HG02571 (cell line): ENCODE data around the gene SMKR1.
"Not testable (repeated sequence)": the region's sequence is repeated elsewhere in the genome, so short reads cannot be mapped to it uniquely, and the experiment has no call there.

Experiments
- ATAC-seq: cut with Tn5 transposase; IDR thresholded peaks from one replicate; pipeline ENCODE4 v1.9.1; 2021; ENCODE audit warnings: mild to moderate bottlenecking, moderate library complexity; ENCODE audit not compliant: unreplicated experiment

Gene SMKR1

DNA sequence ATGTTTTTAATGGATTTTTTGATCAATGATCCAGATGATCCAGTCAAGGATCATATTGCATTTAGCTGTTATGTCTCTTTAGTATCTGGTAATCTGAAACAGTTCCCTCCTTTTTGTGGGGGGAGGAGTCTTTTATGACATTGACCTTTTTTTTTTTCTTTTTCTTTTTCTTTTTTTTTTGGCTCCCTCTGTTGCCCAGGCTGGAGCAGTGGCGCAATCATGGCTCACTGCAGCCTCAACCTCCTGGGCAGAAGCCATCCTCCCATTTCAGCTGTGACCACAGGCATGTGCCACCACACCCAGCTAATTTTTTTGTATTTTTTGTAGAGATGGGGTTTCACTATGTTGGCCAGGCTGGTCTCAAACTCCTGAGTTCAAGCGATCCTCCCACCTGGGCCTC, 22.1 kb downstream of the SMKR1 start:
- not testable (repeated sequence) for ATAC-seq

DNA sequence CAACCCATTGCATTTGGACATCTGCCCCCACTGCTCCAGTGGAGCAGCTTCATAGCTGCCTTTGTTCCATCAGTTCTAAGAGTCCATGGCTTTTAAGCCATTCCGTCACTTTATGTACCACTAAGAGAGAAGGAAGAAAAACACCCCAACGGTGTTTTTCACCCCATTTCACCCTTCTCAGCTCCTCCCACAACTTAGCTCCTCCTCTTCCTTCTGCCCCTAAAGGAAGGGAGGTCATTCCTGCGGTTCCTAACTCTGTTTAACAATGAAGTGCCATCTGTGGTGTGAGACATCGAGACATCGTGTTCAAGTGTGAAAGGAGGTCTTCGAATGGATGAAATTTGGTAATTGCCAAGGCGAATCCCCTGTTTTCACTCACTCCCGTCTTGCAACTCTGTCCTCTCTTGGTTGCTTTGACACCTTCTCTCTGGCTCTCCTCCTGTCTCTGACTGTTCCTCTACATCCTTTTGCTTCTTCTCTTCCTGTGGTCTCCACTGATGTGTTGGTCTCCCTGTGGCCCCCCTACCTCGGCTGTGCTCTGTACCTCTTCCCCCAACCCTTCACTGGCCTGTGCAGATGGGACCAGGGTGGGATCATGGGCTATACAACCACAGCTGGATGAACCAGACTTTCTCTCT, 23.0 kb downstream of the SMKR1 start:
- ATAC-seq: no peak

DNA sequence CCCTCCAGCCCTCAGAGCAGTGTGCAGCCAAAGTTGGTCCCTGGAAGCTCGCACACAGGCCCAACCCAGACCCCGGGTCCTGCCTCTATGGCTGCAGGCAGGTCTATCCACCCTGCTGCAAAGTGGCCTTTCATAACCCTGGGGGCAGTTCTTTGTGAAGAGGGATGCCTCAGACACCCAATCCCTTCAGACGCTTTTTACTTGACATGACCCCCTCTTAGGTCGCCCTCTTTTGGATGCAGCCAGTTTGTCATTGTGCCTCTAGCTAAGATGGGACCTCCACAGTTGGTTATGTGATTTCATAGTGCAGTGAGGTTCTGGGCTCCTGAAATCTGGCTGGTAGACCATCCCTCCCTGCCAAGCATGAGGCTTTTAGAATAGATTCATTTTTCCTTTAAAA, 27.3 kb downstream of the SMKR1 start:
- no peak for ATAC-seq

DNA sequence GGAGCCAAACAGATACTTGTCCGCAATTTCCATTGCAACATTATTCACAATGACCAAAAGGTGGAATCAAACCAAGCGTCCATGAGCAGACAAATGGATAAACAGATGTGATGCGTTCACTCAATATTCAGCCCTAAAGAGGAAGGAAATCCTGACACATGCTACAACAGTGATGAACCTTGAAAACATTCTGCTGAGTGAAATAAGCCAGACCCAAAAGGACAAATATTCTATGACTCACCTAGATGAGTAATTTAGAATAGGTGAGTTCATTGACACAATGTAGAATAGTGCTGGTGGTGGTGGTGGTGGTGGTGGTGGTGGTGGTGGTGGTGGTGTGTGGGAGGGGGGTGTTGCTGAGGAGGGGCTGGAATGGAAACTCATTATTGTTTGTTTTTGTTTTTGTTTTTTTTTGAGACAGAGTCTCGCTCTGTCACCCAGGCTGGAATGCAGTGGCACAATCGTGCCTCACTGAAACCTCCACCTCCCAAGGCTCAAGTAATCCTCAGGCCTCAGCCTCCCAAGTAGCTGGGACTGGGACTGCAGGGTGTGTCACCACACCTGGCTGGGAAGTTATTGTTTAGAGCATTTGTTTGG, 28.6 kb downstream of the SMKR1 start:
- no peak for ATAC-seq

DNA sequence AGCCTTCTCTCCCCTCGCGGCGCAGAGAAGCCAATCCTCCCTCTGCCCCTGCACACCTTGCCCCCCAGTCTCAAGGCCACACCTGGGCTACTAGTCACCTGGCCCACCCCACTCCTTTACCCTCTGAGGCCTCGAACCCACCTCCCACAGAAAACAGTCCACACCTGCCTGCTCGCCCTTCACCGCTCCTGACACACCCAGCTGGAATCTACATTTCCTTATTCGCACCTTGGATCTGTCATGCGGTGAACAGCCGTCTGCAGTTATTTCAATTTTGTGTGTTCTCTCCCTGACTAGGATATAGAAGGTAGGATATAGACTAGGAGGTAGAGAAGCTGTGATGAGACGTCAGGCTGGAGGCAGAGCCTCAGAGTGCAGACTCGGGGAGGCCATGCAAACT, 29.4 kb downstream of the SMKR1 start:
- ATAC-seq: no peak

DNA sequence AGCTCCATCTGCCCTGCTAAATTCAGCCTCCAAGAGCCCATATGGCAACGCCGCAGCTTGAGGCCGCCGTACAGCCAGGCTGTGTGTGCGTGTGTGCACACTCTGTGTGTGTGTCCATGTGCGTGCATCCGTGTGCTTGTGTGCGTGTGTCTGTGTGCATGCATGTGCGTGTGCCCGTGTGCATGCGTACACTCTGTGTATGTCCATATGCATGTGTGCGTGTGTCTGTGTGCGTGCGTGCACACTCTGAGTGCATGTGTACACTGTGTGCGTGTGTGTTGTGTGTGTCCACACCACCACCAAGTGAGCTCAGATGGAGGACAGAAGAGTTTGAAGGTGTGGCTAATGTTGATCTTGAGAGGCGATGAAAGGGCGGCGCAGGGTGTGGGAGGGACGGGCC, 30.0 kb downstream of the SMKR1 start:
- ATAC-seq: no peak

DNA sequence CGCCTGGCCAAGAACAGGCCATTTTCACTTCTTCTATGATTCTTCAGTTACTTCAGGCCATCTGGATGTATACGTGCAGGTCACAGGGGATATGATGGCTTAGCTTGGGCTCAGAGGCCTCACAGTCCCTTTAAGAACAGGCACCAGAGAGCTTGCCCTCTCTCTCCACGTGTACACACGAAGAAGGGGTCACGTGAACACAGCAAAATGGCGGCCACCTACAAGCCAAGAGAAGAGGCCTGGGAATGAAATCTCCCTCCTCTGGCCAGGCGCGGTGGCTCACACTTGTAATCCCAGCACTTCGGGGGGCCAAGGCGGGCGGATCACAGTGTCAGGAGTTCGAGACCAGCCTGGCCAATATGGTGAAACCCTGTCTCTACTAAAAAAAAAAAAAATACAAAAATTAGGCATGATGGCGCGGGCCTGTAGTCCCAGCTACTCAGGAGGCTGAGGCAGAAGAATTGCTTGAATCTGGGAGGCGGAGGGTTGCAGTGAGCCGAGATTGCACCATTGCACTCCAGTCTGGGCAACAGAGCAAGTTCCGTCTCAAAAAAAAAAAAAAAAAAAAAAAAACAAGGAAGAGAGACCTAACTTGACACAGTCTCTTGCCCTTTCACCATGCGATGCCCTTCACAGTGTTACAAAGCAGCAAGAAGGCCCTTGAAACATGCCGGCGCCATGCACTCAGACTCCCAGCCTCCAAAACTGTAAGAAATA, 32.4 kb downstream of the SMKR1 start:
- not testable (repeated sequence) for ATAC-seq

DNA sequence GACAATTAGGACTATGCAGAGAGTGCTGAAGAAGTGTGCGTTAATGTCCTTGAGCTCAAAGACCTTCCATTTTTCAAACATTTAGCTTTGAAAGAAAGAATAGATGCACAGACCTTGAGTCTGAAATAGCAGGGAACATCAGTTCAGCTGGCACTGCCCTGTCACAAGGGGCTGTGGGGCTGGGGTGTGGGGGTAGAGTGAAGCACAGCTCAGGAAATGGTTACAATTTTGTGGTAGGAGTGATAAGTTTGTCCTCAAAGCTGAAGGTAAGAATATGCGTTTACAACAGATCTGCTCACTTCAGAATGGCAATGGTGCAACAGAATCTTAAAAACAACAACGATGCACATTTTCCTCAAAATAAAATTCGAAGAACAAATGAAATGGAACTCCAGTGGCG, 33.6 kb downstream of the SMKR1 start:
- ATAC-seq: no peak

DNA sequence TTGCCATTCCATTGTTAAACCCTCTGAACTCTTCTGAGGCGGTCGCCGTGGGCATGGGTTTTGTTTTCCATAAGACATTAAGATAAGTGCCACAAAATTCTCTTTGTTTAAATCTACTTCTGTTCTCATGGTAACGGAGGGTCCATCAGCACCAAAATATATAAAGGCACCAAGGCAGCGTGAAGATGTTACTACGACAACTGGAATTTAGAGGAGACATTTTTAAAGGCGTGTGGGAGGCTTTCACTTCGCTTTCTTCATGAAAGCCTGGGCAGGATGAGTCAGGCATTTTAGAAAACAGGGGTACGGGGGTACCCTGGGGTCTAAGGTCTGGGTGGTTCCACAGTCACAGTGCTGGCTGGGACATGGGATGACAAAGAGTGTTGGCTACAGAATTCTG, 34.0 kb downstream of the SMKR1 start:
- no peak for ATAC-seq

DNA sequence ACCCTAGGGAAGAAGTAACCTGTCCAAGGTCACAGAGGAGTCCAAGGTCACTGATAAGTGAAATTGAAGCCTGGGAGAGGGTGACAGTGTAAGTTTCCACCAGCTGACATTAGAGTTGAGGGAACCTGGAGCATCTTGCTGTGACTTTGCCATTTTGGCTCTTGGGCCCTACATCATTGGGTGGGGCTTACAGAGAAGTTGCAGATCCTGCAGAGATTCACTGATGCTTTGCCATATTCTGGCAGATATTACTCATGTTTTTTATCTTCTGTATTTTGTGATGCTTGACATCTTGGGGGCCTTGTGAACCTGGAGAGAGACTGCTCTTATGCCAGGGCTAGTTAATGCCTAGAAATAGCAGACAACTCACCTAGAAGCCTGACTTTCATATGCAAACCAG, 36.5 kb downstream of the SMKR1 start:
- no peak for ATAC-seq

DNA sequence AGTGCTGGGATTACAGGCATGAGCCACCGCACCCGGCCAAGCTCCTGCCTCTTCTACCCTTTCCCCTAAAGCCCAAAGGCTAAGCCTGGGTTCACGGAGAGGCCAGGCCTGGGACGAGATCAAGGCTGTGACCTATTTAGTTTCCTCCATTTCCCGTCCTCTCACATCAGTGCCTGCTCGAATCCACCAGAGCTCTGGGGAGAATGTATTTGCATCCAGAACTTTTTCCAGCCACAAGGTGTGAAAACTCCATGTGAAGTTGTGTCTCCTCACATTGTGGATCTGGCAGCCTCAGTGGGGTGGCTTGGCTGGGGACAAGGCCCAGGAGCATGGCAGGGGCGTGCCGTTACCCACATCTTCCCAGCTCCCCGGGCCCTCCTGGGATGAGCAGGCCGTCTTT, 38.0 kb downstream of the SMKR1 start:
- no peak for ATAC-seq

DNA sequence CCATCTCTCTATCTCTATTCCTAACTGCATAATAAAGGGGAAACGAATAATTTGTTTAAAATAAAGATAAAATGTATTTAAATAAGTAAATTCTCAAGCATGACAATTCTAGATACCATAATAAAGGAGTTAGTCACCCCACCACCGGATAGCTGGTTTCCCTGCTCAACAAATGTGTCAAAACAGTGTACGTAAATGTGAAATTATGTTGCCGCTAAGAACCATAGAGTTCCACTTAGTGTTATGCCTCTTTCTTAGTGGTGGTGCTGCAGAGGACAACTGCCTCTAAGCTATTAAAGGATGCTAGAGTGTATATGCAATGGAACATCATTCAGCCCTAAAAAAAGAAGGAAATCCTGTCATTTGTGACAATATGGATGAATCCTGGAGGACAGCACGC, 42.4 kb downstream of the SMKR1 start:
- ATAC-seq: no peak

DNA sequence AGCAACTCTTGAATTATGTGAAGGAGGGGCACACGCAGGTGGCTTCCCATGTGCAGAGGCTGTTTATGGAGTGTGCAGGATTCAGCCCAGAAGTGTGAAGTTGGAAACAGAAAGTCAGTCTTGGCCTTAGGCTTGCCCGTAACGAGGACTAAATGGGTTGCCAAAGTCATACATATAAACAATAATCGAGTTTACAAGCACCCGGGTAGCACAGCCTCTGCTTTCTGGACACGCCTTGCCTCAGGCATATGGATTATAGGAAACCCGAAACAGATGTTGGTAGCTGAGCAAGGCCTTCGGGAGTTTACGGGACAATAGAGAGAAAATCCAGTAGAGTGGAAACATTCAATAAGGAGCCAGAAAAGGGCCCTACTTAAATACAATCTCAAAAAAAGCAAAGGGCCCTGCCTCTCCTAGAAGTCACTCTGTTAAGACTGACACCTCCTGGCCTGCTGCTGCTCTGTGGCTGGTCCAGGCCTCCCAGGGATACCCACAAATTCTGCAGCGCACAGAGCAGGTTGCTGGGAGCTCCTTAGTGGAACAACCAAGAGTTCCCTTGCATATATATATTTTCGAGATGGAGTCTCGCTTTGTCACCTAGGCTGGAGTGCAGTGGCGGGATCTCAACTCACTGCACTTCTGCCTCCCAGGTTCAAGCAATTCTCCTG, 48.5 kb downstream of the SMKR1 start:
- ATAC-seq: no peak

DNA sequence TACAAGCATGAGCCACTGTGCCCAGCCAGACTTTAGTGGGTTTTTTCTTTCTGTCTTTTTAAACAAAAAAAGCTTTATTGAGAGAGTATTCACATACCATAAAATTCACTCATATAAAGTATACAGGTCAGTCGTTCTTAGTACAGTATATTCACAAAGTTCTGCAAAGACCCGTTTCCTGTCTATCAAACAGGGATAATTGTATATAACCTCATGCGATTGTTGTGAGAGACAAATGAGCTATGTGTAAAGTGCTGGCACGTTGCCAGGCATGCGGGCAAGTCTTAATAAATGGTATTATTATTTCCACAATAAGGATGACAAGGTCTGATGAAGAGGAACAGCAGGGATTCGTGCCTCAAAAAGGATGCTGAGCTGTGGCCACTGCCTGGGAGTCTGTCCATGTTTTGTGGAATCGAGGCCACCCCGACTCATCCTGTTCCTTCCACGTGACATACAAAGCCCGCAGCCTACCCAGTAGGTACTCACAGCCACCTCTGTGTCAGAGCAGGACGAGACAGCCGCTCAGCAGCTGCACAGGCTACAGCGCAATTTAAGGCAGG, 51.6 kb downstream of the SMKR1 start:
- no peak for ATAC-seq

DNA sequence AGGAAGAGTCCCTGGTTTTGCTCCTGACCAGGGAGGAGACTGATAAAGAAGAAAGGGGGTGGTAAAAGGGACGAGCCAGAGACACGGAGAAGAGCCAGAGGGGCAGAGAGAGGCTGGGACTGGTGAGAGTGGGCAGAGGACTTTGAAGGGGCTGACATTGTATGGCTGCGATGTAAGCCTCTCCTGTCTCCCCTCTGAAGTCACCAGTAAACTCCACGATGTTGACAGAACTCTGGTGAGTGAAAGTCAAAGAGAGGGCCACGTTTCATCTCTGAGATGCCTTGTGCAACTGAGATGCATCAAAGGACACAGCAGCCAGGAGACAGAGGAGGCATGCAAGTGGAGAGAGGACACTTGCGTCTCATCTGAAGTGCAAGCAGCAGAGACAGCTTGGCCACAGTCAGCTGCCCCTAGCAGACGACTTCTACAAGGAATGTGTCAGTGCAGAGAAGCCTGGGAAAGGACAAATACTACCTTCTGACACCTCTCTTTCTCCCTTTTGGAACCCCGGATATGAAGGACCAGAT, 54.3 kb downstream of the SMKR1 start:
- ATAC-seq: no peak

DNA sequence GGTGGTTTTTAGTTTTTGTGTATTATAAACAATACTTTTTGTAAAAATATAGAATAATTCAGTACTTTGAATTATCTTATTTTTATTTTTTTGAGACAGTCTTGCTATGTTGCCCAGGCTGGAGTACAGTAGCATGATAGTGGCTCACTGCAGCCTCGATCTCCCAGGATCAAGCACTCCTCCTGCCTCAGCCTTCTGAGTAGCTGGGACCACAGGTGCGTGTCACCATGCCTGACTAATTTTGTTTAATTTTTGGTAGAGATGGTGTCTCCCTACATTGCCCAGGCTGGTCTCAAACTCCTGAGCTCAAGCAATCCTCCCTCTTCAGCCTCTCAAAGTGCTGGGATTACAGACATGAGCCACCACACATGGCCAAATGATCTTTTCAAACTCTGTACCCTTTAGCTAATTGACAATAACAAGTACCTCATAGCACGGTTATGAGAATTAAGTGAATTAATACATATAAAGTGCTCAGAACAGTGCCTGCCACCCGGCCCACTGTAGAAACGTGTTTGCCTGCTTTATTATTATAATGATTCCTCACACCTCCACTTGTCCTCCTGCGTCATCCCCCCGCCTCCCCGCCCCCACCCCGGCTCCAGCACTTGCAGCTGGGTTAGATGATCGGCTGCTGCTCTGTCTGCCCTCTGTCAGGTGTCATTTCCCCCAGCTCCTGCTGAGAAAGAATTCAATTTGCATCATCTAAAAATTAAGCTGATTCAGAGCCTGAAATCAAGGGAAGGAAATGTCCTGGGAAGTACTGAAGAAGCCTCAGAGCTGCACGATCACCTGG, 55.6 kb downstream of the SMKR1 start:
- ATAC-seq: no peak

DNA sequence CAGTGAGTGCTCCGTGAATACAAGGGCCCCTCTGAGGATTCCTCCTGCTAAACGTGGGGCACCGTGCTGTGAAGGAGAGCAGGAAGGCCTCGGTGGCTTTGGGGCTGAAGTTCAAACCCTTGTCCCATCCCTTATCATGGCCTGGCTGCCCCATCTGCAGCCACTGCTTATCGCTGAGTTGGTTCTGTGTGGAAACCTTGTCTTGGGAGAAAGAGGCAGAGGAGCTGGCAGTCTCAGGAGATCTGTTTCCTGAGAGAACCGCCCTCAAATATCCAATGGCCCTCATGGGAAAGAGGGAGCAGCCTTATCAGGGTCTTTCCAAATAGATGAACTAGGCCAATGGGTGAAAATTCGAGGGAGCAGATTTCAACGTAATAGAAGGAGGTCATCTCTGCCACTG, 57.2 kb downstream of the SMKR1 start:
- ATAC-seq: no peak

DNA sequence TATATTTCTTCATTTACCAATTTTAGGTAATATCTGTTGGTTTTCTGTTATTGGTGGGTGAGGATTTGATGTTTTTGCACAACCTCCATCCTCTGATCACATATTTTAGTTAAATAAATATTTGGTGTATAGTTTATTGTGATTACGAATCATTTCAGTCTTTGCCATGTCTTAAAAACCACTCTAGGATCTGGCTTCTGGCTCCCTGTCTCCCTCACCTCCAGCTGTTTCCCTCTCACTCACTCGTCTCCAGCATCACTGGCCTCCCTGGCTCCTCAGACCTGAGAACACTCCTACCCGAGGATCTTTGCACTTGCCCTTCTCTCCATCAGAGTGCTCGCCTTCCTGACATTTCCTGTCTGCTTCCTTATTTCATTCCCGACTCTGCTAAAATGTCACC, 58.5 kb downstream of the SMKR1 start:
- ATAC-seq: no peak

DNA sequence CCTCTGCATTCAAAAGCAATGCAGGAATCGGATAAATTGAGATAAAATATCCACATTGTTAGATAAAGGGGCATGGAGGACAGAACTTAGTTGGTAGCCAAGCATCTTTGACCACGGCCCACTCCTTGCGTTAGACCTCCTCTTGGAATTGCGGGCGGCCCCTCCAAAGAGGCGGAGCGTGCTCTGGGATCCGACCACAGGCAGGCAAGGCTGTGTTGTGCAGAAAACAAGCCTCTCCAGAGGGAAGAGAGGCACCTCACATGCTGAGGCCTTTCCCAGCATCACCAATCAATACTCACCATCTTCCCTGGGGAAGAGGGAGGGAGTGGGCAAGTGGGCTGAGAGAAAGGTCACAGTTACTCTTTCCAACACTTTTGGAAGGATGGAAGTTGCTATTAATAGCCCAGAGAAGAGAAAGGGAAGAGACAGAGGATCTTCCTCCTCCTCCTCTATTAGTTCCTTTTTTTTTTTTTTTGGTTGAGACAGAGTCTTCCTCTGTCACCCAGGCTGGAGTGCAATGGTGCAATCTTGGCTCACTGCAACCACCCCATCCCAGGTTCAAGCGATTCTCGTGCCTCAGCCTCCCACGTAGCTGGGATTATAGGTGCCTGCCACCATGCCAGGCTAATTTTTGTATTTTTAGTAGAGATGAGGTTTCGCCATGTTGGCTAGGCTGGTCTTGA, 59.5 kb downstream of the SMKR1 start:
- no peak for ATAC-seq
